Measurements from ENCODE around the gene ACLY. TPM values are rescaled to one million over a fixed set of nuclear protein-coding genes. Genes with fewer than 3 reads are reported as not detected.
"Not testable (repeated sequence)": the region's sequence is repeated elsewhere in the genome, so short reads cannot be mapped to it uniquely, and the experiment has no call there.

Gene ACLY
- total RNA-seq, 1 donor from 2014 or later = 232 TPM

GRCh38 chr17:41835800-41836549 lies 82.8 kb downstream of the ACLY start, which contains the start of gene NT5C3B:
Gene NT5C3B, minus strand, starts transcription at chr17:41836232. Its CDS starts 39 bp downstream, at chr17:41836193.
- peak in 1 of 2 donors; percentile 54 for DNase-seq (ENCODE audit: low read depth in 2 of 2)

DNA sequence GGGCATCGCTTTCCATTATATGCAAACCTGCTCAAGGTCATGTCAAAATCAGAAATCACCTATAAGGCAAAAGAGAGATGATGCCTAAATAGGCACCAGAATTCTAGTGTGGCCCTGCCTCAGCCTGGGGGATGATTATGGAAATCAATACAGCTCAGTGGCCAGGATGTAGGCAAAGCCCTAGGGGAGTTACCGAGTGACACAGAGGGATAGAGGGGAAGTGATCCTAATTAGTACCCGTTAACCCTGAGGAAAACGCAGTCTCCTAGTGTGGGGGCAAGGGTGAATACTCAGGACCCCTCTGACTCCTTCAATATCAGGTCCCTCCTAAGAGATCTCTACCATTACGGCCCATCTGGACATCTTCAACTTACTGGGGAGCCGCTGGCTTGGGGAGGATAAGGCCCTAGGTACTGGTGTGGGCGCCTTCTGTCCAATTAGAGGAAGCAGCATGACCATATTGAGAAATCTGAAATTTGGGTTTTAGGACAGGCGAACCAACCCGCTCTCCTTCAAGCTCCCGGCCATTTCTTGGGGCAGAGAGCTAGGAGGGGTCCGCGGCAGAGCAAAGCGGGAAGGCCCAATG lies 83.4 kb downstream of the ACLY start:
- DNase-seq (ENCODE audit: low read depth in 2 of 2) = no peak

- not testable (repeated sequence) for DNase-seq (ENCODE audit: low read depth in 2 of 2)
Measured at GRCh38 chr17:41829961-41830360, 88.8 kb downstream of the ACLY start.

DNA sequence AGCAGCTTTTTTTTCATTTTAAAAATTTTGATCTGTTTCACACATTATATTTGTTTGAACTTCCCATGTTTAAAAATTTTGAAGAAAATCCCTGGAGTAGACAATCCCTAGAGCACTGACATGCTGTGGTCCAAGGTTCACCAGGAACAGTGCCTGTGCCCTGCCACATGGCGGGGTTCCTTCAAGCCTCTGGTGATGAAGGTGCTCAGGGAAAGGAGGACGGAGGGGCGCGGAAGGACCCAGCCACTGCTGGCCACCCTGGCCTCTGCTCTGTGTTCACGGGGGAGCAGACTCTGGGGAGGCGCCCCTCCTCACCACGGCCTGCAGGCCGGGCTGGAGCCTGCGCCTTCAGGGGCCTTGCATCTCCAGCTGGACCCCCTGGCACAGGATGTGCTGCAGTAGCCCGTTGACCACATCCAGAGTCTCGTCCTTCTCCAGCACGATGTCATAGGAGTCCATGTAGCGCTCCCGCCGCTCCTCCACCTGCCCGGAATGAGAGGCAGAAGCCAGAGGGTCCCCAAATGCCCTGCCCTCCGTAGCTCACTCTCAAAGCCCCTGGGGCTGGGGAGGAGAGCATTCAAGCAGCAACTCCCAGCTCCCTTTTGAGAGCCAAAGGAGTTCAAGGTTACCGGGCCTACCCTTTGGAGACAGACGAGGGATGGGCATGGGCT lies 93.4 kb downstream of the ACLY start:
- no peak for DNase-seq (ENCODE audit: low read depth in 2 of 2)

- DNase-seq (ENCODE audit: low read depth in 2 of 2) = no peak
Measured at GRCh38 chr17:41824086-41824485, 94.7 kb downstream of the ACLY start.

GRCh38 chr17:41823580-41823979 lies 95.2 kb downstream of the ACLY start:
- no peak for DNase-seq (ENCODE audit: low read depth in 2 of 2)

GRCh38 chr17:41823141-41823524 lies 95.6 kb downstream of the ACLY start:
- DNase-seq (ENCODE audit: low read depth in 2 of 2) = no peak

DNA sequence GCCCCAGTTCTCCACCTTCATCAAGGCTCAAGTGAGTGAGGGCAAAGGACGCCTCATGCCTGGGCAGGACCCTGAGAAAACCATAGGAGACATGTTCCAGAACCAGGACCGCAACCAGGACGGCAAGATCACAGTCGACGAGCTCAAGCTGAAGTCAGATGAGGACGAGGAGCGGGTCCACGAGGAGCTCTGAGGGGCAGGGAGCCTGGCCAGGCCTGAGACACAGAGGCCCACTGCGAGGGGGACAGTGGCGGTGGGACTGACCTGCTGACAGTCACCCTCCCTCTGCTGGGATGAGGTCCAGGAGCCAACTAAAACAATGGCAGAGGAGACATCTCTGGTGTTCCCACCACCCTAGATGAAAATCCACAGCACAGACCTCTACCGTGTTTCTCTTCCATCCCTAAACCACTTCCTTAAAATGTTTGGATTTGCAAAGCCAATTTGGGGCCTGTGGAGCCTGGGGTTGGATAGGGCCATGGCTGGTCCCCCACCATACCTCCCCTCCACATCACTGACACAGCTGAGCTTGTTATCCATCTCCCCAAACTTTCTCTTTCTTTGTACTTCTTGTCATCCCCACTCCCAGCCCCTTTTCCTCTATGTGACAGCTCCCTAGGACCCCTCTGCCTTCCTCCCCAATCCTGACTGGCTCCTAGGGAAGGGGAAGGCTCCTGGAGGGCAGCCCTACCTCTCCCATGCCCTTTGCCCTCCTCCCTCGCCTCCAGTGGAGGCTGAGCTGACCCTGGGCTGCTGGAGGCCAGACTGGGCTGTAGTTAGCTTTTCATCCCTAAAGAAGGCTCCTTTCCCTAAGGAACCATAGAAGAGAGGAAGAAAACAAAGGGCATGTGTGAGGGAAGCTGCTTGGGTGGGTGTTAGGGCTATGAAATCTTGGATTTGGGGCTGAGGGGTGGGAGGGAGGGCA lies 96.3 kb downstream of the ACLY start:
- DNase-seq (ENCODE audit: low read depth in 2 of 2) = no peak

DNA sequence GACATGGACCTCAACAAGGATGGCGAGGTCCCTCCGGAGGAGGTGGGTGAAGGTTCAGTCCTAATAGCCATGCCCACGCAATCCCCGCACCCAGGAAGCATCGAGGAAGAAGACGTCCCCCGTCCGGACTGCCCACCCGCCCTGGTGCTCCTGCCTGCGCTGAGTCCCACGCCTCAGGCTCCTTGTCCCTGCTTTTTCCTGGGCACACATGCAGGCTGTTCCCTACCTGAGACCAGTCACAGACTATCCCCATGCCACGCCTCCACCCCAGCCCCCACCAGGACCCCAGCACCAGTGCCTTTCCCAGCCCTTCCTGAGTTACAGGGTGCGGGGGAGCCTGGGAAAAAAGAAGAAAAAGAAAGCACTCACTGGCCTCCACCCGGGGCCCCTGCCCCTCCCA lies 97.0 kb downstream of the ACLY start:
- no peak for DNase-seq (ENCODE audit: low read depth in 2 of 2)

DNA sequence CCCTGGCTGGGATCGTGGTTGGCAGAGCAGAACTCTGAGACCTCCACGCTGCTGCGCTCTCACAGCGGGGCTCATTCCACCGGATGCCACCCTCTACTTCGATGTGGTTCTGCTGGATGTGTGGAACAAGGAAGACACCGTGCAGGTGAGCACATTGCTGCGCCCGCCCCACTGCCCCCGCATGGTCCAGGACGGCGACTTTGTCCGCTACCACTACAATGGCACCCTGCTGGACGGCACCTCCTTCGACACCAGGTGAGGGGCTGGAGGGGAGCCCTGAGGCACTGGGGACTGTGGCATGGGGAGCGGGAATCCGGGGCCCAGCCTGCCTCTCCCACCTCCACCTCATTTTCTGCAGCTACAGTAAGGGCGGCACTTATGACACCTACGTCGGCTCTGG lies 100.7 kb downstream of the ACLY start:
- DNase-seq (ENCODE audit: low read depth in 2 of 2) = no peak

Other genes with a start within 250 kb of the ACLY start
- 43.6 and 66.6 TPM in 2 replicates for gene EIF1, start 230.1 kb downstream of the ACLY start, total RNA-seq
- gene GAST, start 206.6 kb downstream of the ACLY start, total RNA-seq = not detected in 2 replicates
- 0.13 and 0.25 TPM in 2 replicates for gene HAP1, start 184.3 kb downstream of the ACLY start, total RNA-seq
- 207 and 483 TPM in 2 replicates for gene JUP, start 132.2 kb downstream of the ACLY start, total RNA-seq
- 36.5 and 67.6 TPM in 2 replicates for gene P3H4, start 107.0 kb downstream of the ACLY start, total RNA-seq
- gene FKBP10, start 105.9 kb downstream of the ACLY start, total RNA-seq = 105 and 159 TPM in 2 replicates
- gene NT5C3B, start 82.7 kb downstream of the ACLY start, total RNA-seq = 57.8 and 63.1 TPM in 2 replicates
- gene KLHL10, start 81.1 kb downstream of the ACLY start, total RNA-seq = under 0.01 and 0.13 TPM in 2 replicates
- 24.0 and 30.0 TPM in 2 replicates for gene KLHL11, start 53.5 kb downstream of the ACLY start, total RNA-seq
- 0.13 and 0.25 TPM in 2 replicates for gene ODAD4, start 11.7 kb upstream of the ACLY start, total RNA-seq
- gene CNP, start 47.8 kb upstream of the ACLY start, total RNA-seq = 46.1 and 63.1 TPM in 2 replicates
- gene DNAJC7, start 98.5 kb upstream of the ACLY start, total RNA-seq = 56.9 and 59.8 TPM in 2 replicates
- 32.2 and 45.9 TPM in 2 replicates for gene NKIRAS2, start 101.1 kb upstream of the ACLY start, total RNA-seq
- gene C17orf113, start 131.7 kb upstream of the ACLY start, total RNA-seq = 0.13 and 0.25 TPM in 2 replicates
- under 0.01 TPM in 1 of 2 replicates, not detected in the other for gene ZNF385C, start 179.5 kb upstream of the ACLY start, total RNA-seq
- 3.5 TPM in 2 replicates for gene DHX58, start 193.8 kb upstream of the ACLY start, total RNA-seq
- 4.5 and 10.0 TPM in 2 replicates for gene KAT2A, start 202.4 kb upstream of the ACLY start, total RNA-seq
- under 0.01 TPM in 1 of 2 replicates, not detected in the other for gene HSPB9, start 203.9 kb upstream of the ACLY start, total RNA-seq
- 69.6 and 135 TPM in 2 replicates for gene RAB5C, start 236.0 kb upstream of the ACLY start, total RNA-seq